SHP77 (cell line): Measurements from ENCODE around the gene JUP.
"Not testable (repeated sequence)": the region's sequence is repeated elsewhere in the genome, so short reads cannot be mapped to it uniquely, and the experiment has no call there.

Experiments used
- DNase-seq, 2 experiments: peaks; one replicate each; lab custom pipeline; 2025; lab: John Stamatoyannopoulos, UW

Gene JUP

DNA sequence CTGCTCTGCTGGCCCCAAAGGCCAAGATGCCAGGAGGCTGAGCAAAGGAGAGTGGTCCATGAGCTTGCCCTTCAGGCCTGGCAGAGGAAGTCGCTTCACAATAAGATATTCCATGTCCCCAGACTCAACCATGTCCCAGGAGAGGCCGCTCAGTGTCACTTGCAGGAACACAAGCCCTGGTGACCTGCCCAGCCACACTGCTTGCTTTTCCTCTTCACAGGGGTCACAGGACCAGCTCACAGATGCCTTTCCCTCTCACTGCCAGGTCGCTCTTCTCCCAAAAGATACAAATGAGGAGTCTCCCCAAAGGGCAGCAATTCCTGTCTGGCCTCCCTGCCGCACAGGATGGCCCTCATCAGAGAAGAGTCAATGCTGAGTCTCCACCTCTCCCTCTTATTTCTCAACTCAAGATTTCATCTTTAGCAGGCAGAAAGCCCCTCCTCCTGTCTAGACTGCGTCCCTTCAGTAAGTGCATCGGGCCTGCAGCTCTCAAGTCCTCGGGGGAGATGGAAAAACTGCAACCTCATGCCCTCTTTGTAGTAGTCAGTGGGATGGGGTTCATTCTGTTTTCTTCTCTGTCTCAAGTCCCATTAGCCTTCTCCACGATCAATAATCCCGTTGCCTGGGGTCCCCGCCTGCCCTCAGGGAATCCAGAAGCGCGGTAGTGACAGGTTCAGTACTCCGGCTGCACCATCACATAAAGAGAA is 5.0 kb downstream of the JUP start:
- DNase-seq: no peak

DNA sequence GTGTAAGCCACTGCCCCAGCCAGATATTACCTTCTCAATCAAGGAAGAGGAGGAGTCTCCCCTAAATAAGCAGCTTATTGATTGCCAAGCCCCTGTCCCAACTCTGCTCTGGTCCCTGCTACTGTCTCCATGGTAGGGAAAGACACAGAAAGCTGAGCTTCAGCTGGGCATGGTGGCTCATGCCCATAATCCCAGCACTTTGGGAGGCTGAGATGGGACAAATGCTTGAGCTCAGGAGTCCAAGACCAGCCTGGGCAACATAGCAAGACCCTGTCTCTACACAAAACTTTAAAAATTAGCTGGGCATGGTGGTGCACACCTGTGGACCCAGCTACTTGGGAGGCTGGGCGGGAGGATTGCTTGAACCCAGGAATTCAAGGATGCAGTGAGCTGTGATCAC is 6.6 kb downstream of the JUP start:
- DNase-seq: no peak

DNA sequence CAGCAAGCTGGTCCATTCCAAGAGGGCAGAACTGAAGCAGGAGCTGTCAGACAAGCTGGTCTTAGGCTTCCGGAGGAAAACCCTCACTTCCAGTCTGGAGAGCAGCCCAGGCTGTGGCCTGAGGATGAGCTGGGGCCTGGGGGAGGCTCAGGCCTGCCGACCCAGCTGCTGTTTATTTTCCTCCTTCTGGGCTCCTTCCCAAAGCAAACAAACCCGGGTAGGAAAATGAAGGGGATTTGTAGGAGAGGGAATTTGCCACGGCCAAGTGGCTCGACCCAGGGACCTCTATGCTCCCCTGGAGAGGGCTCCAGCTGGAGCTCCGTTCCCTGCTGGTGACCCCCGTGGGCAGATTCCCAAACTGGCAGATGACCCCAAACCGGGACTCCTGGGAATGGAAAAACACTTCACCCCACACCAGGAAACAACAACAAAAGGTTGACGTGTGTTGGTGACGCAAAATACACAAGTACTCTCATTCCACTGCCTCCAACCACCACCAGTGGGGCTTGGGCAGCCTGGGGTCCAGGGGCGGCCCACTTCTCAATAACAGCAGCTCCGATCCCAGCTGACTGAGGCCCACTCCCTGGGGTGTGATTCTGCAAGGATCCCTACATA is 8.8 kb downstream of the JUP start:
- DNase-seq: peak; percentile 93

DNA sequence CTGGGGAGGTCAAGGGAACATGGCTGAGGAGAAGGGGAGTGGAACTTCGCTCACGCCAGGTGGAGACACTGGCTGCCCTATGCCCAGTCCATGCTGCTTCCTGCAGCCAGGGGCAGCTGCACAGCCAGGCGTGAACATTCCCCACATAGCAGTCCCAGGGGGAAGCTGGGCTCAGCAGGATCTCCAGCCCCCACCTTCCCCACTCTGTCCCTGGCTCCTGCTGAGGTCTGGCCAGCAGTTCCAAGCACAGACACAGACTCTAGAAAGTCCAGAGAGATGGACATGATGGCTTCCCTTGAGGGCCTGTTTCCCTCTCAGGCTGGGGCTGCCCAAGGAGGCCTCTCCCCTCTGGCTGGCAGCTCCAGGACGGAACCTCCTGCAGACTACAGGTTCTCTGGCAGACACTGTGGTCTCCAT is 9.3 kb downstream of the JUP start:
- peak; percentile 26 to 63 for DNase-seq

GRCh38 chr17:41776262-41776900 is 10.1 kb downstream of the JUP start:
- DNase-seq: not testable (repeated sequence)

- DNase-seq: no peak
Observed at GRCh38 chr17:41775394-41776226, 10.9 kb downstream of the JUP start.

DNA sequence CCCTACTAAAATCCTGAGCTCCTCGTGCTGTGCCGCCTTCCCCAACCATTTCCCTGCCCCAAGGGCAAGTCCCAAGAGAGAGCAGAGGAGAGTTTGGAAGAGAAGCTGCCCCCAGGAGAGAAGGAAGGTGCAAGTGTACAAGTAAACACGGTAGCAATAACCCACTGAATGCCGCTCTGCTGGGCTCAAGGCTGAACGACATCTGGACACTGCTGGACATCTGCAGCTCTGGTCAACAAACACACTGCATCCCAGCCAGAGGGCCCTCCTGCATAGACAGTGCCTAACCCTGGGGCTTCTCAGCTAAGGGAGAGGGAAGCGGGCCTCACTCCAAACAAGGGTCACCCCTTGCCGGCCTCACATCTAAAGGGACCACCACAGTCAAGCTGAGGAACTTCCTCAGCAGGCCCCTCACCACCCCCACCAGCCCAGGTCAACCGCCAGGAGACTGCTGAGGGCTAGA is 12.7 kb downstream of the JUP start:
- no peak for DNase-seq

GRCh38 chr17:41773190-41773588 is 13.3 kb downstream of the JUP start:
- DNase-seq: peak; percentile 66 to 82

DNA sequence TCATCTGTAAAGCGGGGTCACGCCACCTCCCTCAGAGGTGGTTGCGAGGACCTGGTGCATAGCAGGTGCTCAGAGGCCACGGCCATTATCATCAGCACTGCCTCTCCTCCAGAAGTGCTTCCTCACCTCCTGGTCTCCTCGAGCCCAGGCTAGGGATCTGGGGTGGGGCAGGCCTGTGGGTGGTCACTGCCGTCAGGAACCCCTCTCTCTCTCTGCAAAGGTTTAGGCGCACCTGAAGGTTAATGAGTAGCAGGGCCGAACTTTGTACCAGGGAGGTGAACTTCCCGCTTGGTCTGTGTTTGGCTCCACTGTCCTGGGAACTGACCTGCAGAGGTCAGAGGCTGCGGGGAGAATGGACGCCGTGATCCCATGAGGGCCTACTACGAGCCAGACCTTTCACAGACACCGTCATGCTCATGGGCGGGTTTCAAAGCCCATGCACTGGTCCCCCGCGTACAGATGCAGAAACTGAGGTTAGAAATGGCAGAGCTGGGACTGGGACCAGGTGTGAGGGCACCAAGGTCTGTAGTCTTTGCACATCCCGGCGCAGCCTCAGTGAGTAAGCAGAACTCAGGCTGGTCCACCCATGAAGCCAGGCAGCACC is 13.8 kb downstream of the JUP start:
- no peak for DNase-seq

- DNase-seq: no peak
Observed at GRCh38 chr17:41772218-41772585, 14.3 kb downstream of the JUP start.

DNA sequence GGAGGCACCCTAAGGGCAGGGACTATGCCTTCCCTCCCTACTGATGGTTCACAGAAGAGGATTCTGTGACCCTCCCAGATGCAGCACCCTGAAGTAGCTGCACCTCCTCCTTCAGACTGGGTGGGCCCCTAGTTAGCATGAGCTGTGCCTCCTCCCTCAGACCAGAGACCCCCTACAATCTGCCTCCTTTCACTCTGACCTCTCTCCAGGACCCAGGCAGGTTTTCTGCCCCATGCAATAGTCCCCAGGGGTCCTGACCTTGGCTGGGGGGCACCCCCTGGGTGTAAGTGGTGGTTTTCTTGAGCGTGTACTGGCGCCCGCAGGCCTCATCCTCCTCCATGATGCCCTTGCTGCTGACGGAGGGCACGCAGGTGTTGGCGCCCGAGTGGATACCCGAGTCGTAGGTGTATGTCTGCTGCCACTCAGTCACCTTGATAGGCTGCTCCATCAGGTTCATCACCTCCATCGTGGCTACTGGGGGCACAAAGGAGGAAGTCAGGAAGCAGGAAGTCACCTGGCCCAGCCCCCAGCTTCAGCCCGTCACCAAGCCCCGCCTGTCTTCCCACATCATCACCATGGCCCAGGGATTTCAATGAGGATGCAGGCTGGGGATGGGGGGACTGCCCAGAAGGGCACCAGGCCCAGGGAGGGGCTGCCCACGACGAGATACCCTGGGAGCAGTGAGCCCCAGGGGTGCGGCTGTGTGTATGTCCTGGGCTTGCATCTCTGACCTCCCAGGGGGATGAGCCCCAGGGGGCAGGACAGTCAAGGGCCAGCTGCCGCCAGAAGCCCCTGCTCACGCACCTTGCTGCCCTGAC is 14.9 kb downstream of the JUP start:
- DNase-seq: no peak

DNA sequence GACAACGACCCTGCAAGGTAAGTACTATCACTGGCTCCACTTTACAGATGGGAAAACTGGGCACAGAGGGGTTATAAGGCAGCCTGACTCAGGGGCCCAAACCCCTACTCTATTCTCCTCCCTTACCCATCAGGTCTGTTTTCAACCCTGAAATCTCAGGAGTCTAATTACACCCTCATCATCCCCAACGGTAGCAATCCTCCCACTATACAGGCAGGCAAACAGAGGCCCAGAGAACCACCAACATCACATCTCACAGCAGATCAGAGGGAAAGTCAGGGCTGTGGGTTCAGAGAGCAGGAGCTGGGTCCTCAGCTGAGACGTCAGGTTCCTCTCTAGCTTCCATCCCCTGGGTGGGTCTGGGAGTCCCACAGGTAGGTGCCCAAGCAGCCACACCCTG is 16.5 kb downstream of the JUP start:
- no peak for DNase-seq

DNA sequence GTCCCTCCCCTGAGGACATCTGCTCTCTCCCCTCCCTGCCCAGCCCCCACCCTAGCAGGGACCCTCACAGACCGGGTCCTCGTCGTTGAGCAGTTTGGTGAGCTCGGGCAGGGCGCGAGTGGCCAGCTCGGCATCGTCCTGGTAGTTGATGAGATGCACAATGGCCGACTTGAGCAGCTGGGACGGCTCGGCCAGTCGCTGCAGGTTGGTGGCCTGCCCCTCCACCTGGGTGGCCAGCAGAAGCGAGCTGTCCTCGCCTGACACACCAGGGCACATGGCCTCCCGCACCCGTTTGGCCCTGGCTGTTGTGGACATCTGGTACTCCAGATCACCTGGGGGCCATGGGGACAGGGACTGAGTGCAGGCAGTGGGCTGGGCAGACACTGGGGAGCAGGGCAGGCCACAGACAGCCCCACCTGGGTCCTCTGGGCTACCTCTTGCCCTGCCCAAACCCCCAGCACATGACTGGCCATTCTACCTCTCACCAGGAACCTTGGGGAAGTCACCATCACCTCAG is 17.1 kb downstream of the JUP start:
- no peak for DNase-seq

DNA sequence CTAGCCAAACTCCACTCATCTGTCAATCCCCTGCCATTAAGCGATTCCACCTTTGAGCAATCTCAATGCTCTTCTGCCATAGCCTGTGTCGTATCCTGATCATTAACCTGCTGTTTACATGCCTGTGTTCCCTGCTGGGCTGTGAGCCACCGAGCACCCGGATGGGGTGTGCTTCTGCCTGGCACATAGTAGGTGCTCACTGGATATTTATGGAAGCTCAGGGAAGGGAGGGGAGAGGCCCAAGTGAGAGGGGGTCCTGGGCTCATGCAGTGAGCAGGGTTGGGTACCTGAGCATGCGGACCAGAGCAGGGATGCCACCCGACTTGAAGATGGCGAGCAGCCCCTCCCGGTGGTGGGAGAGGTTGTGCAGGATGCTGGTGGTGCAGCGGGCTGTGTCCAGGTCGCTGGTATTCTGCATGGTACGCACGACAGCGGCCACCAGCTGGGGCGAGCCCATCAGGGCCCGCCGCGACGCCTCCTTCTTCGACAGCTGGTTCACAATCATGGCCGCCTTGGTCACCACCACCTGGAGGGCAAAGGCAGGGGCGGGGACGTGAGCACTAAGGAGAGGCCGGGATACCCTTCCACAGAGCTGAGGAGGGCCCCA is 17.7 kb downstream of the JUP start:
- no peak for DNase-seq

- DNase-seq: no peak
Observed at GRCh38 chr17:41767324-41768042, 19.0 kb downstream of the JUP start.

- DNase-seq: no peak
Observed at GRCh38 chr17:41766135-41766534, 20.4 kb downstream of the JUP start.

- DNase-seq: no peak
Observed at GRCh38 chr17:41763327-41763726, 23.2 kb downstream of the JUP start.

GRCh38 chr17:41762841-41763240 is 23.7 kb downstream of the JUP start:
- no peak for DNase-seq

DNA sequence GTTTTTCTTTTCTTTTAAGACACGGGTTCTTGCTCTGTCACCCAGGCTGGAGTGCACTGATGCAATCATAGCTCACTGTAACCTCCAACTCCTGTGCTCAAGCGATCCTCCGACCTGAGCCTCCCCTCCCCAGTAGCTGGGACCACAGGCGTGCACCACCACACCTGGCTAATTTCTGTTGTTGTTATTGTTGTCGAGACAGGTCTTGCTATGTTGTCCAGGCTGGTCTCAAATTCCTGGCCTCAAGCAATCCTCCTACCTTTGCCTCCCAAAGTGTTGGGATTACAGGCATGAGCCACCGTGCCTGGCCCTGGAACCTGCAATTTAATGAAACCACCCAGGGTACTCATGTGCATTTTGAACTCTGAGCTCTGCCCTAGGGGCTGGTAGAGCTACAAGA is 24.1 kb downstream of the JUP start:
- DNase-seq: no peak

- DNase-seq: no peak
Observed at GRCh38 chr17:41760878-41761277, 25.6 kb downstream of the JUP start.
